HG03159 (cell line): Measurements from ENCODE around the gene STX1A.
"Not testable (repeated sequence)": the region's sequence is repeated elsewhere in the genome, so short reads cannot be mapped to it uniquely, and the experiment has no call there.

Experiments used
- ATAC-seq: cut with Tn5 transposase; IDR thresholded peaks from one replicate; pipeline ENCODE4 v1.9.1; 2021; ENCODE audit warnings: mild to moderate bottlenecking, moderate library complexity; ENCODE audit not compliant: unreplicated experiment

Gene STX1A

DNA sequence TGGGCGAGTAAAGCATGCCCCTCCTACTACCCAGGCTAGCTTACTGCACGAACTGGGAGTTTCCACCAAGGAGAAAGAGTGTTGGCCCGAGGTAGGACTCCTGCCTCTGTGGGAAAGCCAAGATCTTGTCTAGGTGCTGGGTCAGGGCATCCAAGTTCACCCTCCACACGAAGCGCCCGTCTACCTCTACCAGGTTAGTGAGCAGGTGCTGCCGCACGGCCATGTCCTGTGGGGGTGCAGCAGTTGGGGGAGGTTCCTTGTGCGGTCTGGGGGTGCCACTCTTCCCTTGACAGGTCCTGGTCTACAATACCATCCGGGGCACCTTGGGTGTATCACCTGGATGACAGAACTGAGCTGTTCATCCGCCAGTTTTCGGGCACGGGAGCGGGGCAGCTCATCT, 17.4 kb upstream of the STX1A start:
- no peak for ATAC-seq

DNA sequence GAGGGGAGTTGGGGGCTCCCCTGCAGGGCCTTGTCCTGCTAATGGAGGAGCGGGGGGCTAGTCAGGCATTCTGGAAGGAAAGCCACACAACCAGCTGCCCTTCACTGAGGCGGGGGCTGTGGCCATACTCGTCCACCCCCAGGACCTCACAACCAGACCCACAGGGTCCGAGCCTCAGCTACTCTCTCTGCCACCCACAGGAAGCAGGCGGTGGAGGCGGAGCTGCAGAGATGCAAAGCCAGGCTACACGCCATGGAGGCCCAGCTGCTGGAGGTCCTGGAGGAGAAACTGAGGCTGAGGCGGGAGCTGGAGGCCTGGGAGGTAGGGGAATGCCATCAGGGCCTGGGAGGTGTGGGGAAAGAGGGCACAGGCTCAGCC, 16.0 kb upstream of the STX1A start:
- ATAC-seq = no peak

DNA sequence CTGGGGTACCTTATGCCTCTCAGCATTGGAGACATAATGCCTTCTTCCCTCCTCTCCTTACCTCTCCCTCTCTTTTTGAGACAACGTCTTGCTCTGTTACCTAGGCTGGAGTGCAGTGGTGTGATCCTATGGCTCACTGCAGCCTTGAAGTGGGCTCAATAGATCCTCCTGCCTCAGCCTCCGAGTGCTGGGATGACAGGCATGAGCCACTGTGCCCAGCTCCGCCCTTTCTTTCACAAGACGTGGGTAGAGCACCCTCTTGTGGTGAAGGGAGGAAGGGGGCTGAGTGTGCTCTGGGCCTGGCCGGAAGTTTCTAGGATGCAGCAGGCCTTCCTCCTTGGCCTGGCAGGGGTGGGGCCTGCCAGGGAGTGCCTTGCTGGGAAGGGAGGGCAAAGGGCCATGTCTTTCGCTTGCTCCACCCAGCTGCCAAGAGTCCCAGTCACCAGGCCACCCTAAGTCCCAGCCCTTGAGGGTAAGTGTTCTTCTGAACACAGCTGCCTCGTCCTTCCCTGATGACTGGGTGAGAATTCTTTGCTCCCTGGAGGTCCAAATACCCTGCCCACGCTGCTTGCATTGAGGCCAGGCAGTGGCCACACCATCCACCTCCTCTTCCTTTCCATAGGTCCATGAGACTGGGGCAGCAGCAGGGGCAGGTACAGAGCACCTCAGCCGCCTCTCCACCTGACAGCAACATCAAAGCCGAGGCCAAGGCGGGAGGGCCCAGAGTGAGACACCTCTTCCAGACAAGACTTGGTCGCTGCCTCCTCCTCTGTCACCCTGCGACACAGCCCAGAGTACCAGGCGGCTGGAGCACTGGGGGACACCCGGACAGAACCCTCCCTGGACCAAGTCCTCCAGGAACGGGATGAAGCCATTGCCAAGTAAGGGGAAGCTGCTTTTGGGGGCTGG, 15.4 kb upstream of the STX1A start:
- no peak for ATAC-seq

DNA sequence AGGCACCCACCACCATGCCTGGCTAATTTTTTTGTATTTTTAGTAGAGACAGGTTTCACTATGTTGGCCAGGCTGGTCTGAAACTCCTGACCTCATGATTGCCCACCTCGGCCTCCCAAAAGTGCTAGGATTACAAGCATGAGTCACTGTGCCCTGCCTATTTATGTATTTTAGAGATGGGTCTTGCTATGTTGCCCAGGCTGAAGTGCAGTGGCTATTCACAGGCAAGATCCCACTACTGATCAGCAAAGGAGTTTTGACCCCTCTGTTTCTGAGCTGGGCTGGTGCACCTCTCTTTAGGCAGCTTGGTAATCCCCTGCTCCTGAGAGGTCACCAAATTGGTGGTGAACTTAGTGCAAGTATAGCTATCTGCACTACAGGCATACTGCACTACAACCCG, 12.9 kb upstream of the STX1A start:
- ATAC-seq = no peak

DNA sequence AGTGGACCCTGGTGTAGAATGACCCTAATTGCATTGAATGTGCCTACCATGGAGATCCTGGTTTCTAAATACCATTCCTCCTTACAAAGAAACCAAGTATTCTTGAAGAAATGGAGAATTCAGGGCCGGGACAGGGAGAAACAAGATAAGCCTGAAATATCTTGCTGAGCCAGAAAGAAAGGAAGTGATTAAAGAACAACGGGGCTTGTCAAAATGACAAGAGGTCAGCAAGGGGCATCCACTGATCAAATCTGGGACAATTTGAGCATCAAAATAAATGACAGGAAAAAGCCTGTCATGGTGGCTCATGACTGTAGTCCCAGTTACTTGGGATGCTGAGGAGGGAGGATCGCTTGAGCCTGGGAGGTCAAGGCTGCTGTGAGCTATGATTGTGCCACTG, 11.0 kb upstream of the STX1A start:
- ATAC-seq = no peak

DNA sequence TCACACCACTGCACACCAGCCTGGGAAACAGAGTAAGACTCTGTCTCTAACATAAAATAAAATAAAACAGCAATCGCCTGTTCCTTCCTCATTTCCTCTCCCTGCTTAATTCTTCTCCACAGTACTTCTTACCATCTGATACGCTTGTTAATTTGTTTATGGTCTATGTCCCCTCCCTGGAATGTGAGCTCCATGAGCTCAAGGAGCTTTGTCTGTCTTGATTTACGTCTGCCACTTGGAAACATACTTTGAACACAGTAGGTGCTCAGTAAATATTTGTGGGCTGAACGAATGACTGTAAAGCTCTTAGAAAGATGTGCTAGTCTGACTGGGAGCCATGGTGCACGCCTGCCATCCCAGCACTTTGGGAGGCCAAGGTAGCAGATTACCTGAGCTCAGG, 9.1 kb upstream of the STX1A start:
- no peak for ATAC-seq

DNA sequence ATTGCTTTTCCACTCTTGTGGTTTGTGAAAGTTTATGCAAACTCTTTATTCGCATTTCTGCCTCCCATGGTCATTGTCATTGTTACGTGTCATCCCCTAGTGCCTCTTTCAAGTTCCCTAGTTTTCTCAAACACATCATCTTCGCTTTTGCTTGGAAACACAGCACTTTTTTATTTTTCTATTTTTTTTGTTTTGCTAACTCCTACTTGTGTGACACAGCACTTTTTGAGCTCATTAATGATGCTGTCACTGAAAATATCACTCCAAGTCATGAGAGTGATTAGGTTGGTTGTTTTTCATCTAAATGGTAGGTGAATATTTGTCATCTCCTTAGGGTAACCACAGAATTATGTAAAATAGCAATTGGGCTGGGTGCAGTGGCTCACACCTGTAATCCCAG, 8.5 kb upstream of the STX1A start:
- no peak for ATAC-seq

DNA sequence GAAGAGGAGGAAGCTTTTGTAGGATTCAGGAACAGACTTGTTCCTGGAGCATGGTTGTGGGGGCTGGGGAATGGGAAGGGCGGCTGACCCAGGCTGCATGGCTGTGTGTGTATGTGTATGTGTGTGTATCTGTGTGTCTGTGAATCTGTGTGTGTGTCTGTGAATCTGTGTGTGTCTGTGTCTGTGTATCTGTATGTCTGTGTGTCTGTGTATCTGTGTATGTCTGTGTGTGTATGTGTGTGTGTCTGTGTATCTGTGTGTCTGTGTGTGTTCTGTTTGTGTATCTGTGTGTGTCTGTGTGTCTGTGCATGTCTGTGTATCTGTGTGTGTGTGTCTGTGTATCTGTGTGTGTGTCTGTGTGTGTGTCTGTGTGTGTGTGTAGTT, 6.6 kb upstream of the STX1A start:
- no peak for ATAC-seq

DNA sequence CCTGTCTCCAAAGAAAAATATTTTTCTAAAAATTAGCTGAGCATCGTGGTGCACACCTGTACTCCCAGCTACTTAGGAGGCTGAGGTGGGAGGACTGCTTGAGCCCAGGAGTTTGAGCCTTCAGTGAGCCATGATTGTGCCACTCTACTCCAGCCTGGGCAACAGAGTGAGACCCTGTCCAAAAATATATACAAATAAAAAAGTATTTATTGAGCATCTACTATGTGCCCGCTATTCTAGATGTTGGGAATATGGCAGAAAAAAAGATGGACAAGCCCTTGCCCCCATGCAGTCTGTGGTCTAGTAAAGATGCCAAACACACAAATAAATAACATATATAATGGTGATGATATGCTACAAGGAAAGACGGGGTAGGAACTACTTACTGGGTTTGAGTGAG, 4.3 kb upstream of the STX1A start:
- no peak for ATAC-seq

DNA sequence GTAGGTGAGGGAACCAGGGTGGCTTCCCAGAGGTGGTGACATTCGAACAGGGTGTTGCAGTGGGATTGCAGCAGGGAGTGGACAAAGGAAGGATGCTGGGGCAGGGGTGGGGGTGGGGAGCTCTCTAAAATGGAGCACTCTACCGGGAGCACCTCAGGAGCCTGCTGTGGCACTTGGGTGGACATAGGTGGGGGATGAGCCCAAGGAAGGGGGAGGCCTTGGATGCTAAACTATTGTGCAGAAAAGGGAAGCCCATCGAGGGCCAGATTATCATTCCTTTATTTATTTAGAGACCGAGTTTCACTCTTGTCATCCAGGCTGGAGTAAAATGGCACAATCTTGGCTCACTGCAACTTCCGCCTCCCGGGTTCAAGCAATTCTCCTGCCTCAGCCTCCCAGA, 3.3 kb upstream of the STX1A start:
- no peak for ATAC-seq

DNA sequence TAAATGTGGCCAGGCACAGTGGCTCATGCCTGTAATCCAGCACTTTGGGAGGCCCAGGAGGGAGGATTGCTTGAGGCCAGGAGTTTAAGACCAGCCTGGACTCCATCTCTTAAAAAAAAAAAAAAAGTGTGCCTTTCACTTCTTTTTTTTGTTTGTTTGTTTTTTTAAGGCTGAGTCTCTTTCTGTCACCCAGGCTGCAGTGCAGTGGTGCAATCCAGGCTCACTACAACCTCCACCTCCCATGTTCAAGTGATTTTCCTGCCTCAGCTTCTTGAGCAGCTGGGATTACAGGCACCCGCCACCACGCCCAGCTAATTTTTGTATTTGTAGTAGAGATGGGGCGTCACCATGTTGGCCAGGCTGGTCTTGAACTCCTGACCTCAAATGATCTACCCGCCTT, 2.7 kb upstream of the STX1A start:
- not testable (repeated sequence) for ATAC-seq

DNA sequence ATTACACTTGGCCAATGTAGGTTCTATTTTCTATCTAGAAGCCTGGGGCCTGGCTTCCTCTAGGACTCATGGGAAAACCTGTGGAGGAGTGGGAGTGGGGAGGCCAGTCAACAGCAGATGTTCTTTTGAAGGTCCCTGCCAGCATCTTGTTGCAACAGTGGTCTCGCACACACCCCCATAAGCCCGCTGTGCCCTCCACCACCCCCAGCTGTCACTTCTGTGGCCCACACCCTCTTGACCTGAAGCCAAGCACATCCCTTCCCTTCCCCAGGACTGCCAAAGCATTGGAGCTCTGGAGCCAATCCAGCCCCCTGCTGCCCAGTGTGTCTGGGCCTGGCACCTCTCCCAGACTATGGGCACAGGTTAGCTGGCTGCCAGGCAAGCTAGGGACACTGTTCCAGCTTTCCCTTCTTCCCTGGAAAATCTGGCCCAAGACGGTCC, 1.9 kb upstream of the STX1A start:
- ATAC-seq = no peak

DNA sequence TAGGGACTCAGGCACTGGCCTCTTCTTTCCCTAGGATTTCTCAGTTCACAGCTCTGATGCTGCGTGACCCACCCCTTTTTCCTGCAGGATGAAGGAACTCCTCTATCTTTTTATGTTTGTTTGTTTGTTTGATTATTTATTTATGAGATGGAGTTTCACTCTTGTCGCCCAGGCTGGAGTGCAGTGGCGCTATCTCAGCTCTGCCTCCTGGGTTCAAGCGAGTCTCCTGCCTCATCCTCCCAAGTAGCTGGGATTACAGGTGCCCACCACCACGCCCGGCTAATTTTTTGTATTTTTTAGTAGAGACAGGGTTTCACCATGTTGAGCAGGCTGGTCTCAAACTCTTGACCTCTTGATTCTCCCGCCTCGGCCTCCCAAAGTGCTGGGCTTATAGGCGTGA, 974 bp upstream of the STX1A start:
- not testable (repeated sequence) for ATAC-seq

DNA sequence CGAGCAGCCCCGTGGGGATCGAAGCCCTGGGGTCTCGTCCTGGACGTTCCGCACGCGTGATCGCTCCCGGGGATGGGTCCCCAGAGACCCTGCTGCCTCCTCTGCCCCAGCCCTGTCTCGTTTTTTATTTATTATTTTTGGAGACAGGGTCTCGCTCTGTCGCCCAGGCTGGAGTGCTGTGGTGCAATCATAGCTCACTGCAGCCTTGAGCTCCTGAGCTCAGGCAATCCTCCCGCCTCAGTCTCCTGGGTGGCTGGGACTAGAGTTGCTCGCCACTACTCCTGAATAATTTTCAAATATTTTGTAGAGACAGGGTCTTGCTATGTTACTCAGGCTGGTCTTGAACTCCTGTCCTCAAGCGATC, 319 bp upstream of the STX1A start:
- ATAC-seq = no peak

DNA sequence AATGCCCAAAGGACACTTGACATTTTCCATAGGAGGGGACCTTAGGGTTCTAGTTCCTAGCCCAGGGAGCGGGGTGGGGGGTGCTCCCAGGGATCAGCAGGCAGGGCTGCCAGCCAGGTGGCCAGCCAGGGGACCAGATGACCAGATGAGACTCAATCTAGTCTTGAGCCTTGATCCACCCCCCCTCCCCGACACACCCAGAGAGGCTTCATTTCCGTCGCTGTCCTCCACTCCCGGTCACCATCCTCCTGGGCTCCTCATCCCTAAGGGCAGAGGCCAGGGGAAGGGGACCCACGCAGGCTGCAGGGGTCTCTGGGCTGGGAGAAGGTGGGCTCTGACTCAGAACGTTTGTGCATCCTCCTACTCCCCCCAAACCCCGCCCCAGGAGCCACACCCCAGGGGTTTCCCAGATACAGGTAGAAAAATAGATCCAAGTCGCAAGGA, 1.0 kb downstream of the STX1A start:
- no peak for ATAC-seq

DNA sequence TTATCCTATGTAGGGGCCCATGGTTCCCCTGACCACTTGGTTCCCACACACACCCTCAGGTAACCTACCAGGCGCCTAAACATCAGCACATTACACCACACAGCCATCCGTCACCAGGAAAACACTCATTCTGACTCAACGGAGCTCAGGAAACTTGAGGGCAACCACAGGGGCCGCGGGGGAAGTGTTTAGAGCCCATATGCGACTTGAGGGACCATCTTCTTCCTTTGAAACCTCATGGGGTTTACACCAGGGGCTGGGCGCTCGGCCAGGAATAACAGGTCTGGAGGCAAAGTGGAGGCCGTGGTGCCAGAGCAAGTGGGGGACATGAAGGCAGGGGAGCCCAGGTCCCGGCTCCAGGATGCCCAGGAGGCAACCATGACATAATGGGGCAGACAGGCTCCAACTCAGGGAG, 1.5 kb downstream of the STX1A start:
- no peak for ATAC-seq

DNA sequence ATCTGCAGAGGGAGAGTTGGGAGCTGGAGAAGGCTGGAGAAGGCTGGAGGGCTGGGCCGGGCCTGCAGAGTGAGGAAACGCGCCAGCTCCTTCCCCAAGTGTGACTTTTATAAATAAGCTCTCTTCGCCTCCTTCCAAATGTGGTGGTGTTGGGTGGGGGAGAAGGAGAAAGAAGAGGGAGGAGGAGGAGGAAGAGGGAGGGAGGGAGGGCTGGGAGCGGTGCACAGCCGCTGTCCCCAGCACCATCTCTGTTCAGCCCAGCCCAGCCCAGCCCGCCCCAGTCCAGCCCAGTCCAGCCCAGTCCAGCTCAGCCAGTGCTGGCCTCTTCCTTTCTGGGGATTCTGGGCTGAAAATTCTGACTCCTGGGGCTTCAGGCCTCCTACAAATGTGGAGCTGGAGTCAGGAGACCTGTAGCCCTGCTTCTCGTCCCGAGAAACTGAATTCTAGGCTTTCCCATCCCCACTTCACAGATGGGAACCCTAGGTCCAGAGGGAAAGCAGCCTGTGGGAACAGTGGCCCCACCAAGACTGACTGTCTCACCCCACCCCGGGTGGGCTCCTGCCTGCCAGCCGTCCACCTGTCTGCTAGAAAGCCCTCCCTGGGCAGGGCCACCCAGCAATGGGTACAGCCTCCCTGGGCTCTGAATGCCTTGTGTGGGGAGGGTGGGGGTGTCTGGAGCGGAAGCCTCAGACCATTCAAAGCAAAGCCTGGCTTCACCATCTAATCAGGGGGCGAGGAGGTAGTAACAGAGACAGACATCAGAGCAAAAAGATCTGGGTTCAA, 2.3 kb downstream of the STX1A start:
- ATAC-seq = no peak

DNA sequence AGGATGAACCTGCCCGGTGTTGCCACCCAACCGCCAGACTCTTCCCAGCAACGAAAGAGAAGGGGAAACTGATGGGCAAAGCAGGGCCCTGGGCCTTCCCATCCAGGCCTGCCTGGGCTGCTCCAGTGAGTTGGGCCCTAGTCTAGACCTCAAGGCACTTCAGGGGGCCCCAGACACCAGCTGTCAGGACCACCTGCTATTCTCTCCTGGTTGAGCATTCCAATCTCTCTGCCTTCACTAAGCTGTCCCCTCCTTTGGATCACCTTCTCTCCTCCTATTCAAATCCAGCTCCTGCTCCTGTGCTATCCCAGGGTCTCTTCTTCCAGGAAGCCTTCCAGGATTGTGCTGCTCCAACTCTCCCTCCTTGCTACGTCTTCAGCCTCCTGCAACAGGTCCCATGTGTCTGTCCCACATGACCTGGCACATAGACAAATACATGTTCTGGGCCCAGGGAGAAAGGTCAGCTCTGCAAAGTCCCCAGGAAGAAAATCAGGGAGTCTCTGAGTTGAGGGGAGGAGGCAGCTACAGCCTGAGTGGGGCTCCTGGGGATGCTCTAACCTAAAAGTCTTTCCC, 3.1 kb downstream of the STX1A start:
- ATAC-seq = no peak

DNA sequence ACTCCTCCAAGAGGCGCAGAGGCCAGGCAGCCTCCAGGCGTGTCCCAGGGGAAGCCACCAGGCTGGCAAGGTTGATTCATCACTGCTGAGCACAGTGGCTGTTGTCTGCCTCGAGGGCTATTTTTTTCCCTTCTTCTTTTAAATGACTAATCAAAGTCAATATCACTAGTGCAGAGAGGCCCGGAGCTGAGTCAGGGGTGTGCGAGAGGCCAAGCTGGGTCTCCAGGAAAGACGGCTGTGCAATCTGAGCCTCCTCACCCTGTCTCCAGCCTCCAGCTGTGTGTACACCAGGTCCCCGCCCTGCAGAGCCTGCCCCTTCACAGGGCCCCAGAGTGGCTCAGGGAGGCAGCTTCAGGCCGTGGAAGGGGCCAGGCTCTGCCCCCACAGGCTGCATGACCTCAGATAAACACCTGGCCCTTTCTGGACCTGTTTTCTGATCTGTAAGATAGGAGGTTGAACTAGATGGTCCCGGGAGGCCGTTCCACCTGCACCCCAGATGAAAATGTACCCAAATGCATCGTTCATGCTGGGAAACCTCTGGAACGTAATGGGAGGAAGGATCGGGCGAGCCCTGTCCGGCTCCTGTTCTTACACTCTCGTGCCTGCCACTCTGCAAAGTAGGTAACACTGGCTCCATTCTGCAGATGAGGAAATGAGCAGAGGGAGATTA, 3.7 kb downstream of the STX1A start:
- ATAC-seq = no peak

DNA sequence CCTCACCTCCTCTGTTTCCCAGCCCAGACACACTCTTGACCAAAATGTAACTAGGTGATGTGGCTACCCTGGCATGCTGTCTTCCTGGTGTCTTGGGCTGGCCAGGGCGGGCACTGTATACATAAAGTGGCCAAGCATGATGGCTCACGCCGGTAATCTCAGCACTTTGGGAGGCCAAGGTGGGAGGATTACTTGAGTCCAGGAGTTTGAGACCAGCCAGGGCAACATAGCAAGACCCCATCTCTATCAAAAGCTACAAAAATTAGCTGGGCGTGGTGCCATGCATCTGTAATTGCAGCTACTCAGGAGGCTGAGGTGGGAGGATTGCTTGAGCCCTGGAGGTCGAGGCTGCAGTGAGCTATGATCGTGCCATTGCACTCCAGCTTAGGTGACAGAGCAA, 6.2 kb downstream of the STX1A start:
- not testable (repeated sequence) for ATAC-seq

DNA sequence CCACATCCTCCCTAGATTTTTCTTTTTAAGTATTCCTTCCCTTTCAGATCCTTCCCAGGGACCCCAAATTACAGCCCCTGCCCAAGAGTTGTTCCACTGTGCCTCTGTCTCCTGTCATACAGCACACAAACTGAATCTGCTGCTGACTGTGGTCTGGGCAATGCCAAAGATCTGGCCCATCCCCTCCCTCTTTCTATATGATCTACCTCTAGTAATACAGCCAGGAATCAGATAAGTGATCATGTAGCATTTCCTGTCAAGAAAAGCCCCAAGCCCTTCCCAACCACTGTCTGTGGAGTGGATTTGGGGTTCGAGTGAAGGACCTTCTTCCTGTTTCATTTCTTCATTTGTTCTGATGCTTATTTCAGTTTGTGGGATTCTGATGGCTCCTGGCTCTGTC, 6.7 kb downstream of the STX1A start:
- ATAC-seq = no peak
